Neuronal stem cell (in vitro differentiated cells): Measurements from ENCODE around the gene CCR6.

Experiments used
- DNase-seq: peaks from one replicate; pipeline ENCODE4 v3.0.0-alpha.2; 2013; ENCODE audit warnings: low spot score
- H2AFZ ChIP-seq: one replicate; pipeline ENCODE4 v1.6.1; 2013; ENCODE audit warnings: mild to moderate bottlenecking, low read length, inconsistent platforms
- H2AK5ac ChIP-seq: 2 replicates; pipeline ENCODE4 v1.6.1; 2013; ENCODE audit warnings: low read depth, mild to moderate bottlenecking, inconsistent platforms, low read length, moderate library complexity, mixed read lengths
- H2BK120ac ChIP-seq: 2 replicates; pipeline ENCODE4 v1.6.1; 2013; ENCODE audit warnings: low read depth, mild to moderate bottlenecking, inconsistent platforms, low read length, moderate library complexity, mixed read lengths
- H2BK12ac ChIP-seq: one replicate; pipeline ENCODE4 v1.6.1; 2013; ENCODE audit warnings: low read length, inconsistent platforms
- H2BK15ac ChIP-seq: 2 replicates; pipeline ENCODE4 v1.6.1; 2013; ENCODE audit warnings: mild to moderate bottlenecking, low read length, inconsistent platforms, mixed read lengths
- H2BK5ac ChIP-seq: one replicate; pipeline ENCODE4 v1.6.1; 2013; ENCODE audit warnings: inconsistent platforms, mild to moderate bottlenecking, low read length, moderate library complexity
- H3K14ac ChIP-seq: one replicate; pipeline ENCODE4 v1.6.1; 2013; ENCODE audit warnings: low read length, inconsistent platforms
- H3K18ac ChIP-seq: 2 replicates; pipeline ENCODE4 v1.6.1; 2013; ENCODE audit warnings: low read length, inconsistent platforms
- H3K23ac ChIP-seq: 2 replicates; pipeline ENCODE4 v1.6.1; 2013; ENCODE audit warnings: low read depth, mild to moderate bottlenecking, mixed read lengths, low read length, inconsistent platforms; ENCODE audit not compliant: poor library complexity
- H3K27ac ChIP-seq: replicated peaks from 3 replicates; pipeline ENCODE4 v1.5.1; 2013; ENCODE audit warnings: low read length, inconsistent platforms
- H3K27me3 ChIP-seq, 3 experiments: 2 replicates each; pipeline ENCODE4 v1.6.1; 2013; ENCODE audit warnings: low read length in 3 of 3, mild to moderate bottlenecking in 2 of 3, inconsistent platforms in 1 of 3, low read depth in 1 of 3, mixed read lengths in 1 of 3, moderate library complexity in 1 of 3; ENCODE audit not compliant: control insufficient read depth in 3 of 3, insufficient read depth in 3 of 3
- H3K36me3 ChIP-seq, 2 donors: replicated peaks in 1 of 2; 2 replicates each; pipeline ENCODE4 v1.6.1; 2013; ENCODE audit warnings: low read length in 2 of 2; ENCODE audit not compliant: control insufficient read depth in 2 of 2, insufficient read depth in 2 of 2
- H3K4ac ChIP-seq: 2 replicates; pipeline ENCODE4 v1.6.1; 2013; ENCODE audit warnings: inconsistent platforms, mild to moderate bottlenecking, low read length, moderate library complexity
- H3K4me1 ChIP-seq, 2 donors: 1 replicate in 1 of 2; 2 replicates in 1 of 2; pipeline ENCODE4 v1.6.1; 2013; ENCODE audit warnings: low read length in 2 of 2, low read depth in 1 of 2; ENCODE audit not compliant: control insufficient read depth in 2 of 2, insufficient read depth in 1 of 2
- H3K4me2 ChIP-seq: one replicate; pipeline ENCODE4 v1.6.1; 2013; ENCODE audit warnings: mild to moderate bottlenecking, low read length, inconsistent platforms; ENCODE audit not compliant: insufficient read depth, poor library complexity, severe bottlenecking
- H3K4me3 ChIP-seq, 2 donors: 2 replicates each; pipeline ENCODE4 v1.5.1; 2013; ENCODE audit warnings: low read length in 2 of 2, mild to moderate bottlenecking in 2 of 2, inconsistent platforms in 1 of 2, moderate library complexity in 1 of 2
- H3K79me1 ChIP-seq: one replicate; pipeline ENCODE4 v1.6.1; 2013; ENCODE audit warnings: low read depth, mild to moderate bottlenecking, inconsistent platforms, low read length, moderate library complexity
- H3K9ac ChIP-seq: one replicate; pipeline ENCODE4 v1.6.1; 2013; ENCODE audit warnings: mild to moderate bottlenecking, low read depth, low read length, inconsistent platforms; ENCODE audit not compliant: poor library complexity
- H3K9me3 ChIP-seq, 2 donors: replicated peaks in 1 of 2; 2 replicates each; pipeline versions ENCODE3 to v1.6.1; 2013; ENCODE audit warnings: low read length in 2 of 2, mild to moderate bottlenecking in 2 of 2, inconsistent platforms in 1 of 2, low read depth in 1 of 2, mixed read lengths in 1 of 2, moderate library complexity in 1 of 2; ENCODE audit not compliant: control insufficient read depth in 2 of 2, insufficient read depth in 1 of 2
- H4K8ac ChIP-seq: one replicate; pipeline ENCODE4 v1.6.1; 2013; ENCODE audit warnings: low read depth, mild to moderate bottlenecking, inconsistent platforms, low read length, moderate library complexity
- H4K91ac ChIP-seq: one replicate; pipeline ENCODE4 v1.6.1; 2013; ENCODE audit warnings: low read length, low read depth, mild to moderate bottlenecking, inconsistent platforms; ENCODE audit not compliant: poor library complexity
- WGBS, 2 donors: extraction: QIAGEN DNeasy Blood & Tissue Kit; methylation state at CpG; one replicate each; pipeline ENCODE4 v1.1.7; 2013; ENCODE audit warnings: missing lambda C conversion rate in 2 of 2, mixed read lengths in 1 of 2; ENCODE audit not compliant: insufficient read length in 2 of 2, insufficient replicate concordance in 1 of 2; ENCODE audit errors: extremely low coverage in 2 of 2; 5-methylcytosine and 5-hydroxymethylcytosine counted together

Gene CCR6

DNA sequence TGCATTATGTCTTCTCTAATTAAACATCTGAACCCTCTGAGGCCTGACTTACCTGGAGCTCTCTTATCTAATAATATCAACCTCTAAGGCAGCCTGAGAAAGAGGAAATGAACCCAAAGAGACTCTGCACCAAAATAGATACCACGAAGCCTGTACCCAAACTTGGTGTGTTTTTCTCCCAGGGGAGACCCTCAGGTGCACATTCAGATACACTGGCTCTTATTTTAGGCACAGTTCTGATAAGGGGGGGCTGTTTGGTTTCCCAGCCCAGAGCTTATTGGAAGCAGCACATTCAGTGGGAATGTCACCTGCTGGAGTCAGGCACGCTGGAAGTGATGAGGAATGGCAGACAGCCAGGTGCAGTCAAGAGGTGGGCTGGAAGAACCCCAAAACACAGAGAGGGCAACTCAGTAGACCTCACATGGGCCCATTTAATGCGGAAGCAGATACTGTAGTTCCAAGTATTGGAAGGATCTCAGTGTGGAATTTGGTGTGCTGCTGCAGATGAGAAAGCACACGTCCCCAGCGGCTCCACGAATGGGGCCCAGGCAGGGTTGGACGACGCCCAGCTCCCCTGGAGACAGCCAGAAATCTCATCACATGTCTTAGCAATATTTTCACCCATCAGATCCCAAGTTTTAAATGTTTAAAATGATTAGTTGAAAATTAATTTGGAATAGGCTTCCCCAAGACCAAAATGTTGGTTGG is 9.7 kb upstream of the CCR6 start:
- Histone ChIP-seq H3K79me1 (no peaks in the 10 kb centered on the region), H2BK5ac (no peak overlapping the region), H3K14ac (no peak overlapping the region), H2BK15ac (no peak overlapping the region), H4K8ac (no peak overlapping the region), H3K4me3 (no peak overlapping the region), H3K9ac (no peak overlapping the region), H3K27me3 (peaks cover 0 to 2% (median 0%) of the 10 kb centered on the region in 3 experiments), H3K4ac (no peak overlapping the region), H2BK12ac (no peak overlapping the region), H2AK5ac (no peak overlapping the region), H2AFZ (no peak overlapping the region), H3K23ac (no peak overlapping the region), H3K4me2 (no peak overlapping the region), H3K9me3 (peaks cover 0 to 3% of the 10 kb centered on the region in 2 donors), H4K91ac (no peak overlapping the region), H2BK120ac (no peak overlapping the region), H3K18ac (no peak overlapping the region), H3K4me1 (no peaks in the 10 kb centered on the region), H3K36me3 (no peaks in the 10 kb centered on the region), H3K27ac (no peak overlapping the region)
- DNase-seq, result no peak
- WGBS, 2 donors, result no CpG with 5 or more reads among the region's 8 CpGs

DNA sequence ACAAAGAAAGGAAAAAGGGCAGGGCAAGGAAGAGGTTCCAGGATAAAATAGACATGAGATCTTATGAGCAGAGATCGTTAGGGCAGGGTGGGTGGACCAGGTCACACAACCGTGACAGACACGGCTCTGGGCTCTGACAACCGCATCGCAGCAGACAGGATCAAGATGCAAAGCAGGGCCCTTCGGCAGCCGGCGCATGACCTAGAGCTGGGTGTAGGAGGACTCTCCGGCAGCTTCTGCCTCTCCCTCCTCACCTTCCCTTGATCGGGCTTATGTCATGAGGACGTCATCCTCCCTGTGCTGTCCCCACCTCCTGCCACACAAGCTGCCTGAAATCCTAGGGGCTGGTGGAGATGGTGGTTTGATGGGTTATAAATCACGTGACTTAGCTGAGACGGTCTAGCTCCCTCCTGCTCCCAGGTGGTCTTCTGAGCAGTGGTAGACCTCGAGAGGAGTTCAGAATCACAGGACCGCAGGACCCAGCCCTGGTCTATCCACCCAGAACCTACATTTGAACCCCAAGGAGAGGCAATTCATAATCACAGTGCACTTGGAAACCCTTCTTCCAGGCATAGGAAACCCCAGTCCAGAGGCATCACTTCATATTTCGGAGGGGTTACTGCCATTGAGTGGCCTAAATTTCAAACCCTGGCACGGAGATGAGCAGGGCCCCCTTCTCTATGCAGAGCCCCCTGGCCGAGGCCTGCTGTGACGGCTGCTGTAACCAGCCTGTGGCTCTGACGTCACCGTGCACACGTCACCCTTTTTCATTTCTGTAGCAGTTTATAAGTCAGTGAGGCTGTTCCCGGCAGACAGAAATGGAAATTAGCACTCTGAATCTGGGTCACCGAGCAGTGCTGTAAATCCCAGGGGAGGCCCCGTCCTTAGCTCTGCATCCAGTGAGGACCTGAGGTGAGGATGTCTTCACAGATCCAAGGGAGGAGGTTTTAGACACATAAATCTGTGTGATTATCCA is 8.7 kb upstream of the CCR6 start:
- Histone ChIP-seq H3K4me3 (no peak overlapping the region), H4K8ac (no peak overlapping the region), H3K4me2 (no peak overlapping the region), H3K4ac (no peak overlapping the region), H3K14ac (no peak overlapping the region), H2BK15ac (no peak overlapping the region), H3K9me3 (no peaks in the 10 kb centered on the region), H2BK120ac (no peak overlapping the region), H2BK5ac (no peak overlapping the region), H3K4me1 (no peaks in the 10 kb centered on the region), H3K27me3 (no peaks in the 10 kb centered on the region), H4K91ac (no peak overlapping the region), H3K18ac (no peak overlapping the region), H3K79me1 (no peaks in the 10 kb centered on the region), H3K36me3 (no peaks in the 10 kb centered on the region), H3K27ac (no peak overlapping the region), H2AFZ (no peak overlapping the region), H2BK12ac (no peak overlapping the region), H3K23ac (no peak overlapping the region), H3K9ac (no peak overlapping the region), H2AK5ac (no peak overlapping the region)
- no peak for DNase-seq
- WGBS, 2 donors, result no CpG with 5 or more reads among the region's 25 CpGs

DNA sequence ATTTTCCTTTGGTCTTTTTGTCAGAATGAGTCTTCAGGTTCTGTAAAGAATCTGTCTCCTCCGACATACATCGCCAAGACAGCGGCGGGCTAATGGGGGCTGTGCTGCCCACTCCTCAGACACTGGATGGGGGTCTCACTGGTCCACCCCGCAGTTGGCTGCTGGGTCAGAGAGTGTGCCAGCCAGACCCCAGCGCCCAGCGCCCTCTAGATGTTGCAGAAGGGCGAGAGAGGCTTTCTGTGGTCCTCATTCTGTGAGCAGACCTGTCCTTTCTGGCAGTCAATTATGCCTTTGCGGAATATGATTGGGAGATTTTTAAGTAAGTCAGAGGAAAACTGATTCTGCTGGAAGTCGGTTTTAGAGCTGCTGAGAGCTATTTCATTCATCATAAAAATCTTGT is 7.8 kb upstream of the CCR6 start:
- Histone ChIP-seq H3K4ac (no peak overlapping the region), H3K4me1 (no peaks in the 10 kb centered on the region), H3K9ac (no peak overlapping the region), H3K4me3 (no peak overlapping the region), H3K79me1 (no peaks in the 10 kb centered on the region), H4K91ac (no peak overlapping the region), H3K23ac (no peak overlapping the region), H3K27me3 (no peaks in the 10 kb centered on the region), H3K18ac (no peak overlapping the region), H2BK12ac (no peak overlapping the region), H2AK5ac (no peak overlapping the region), H2BK15ac (no peak overlapping the region), H2BK5ac (no peak overlapping the region), H3K4me2 (no peak overlapping the region), H3K27ac (no peak overlapping the region), H2AFZ (no peak overlapping the region), H3K9me3 (no peaks in the 10 kb centered on the region), H3K36me3 (no peaks in the 10 kb centered on the region), H4K8ac (no peak overlapping the region), H3K14ac (peak overlapping the region; percentile 32), H2BK120ac (no peak overlapping the region)
- DNase-seq, result no peak
- no CpG with 5 or more reads among the region's 10 CpGs for WGBS, 2 donors
